Neural progenitor cell (in vitro differentiated cells): ENCODE data around the gene DDIT3. TPM values are rescaled to one million over a fixed set of nuclear protein-coding genes. Genes with fewer than 3 reads are reported as not detected.
"Not testable (repeated sequence)": the region's sequence is repeated elsewhere in the genome, so short reads cannot be mapped to it uniquely, and the experiment has no call there.

Experiments
- DNase-seq: peaks from one replicate; pipeline ENCODE4 v3.0.0-alpha.2; 2016; ENCODE audit warnings: low spot score
- H2AFZ ChIP-seq: fragments of 200-600 bp; sonication (generic); replicated peaks from 2 replicates; pipeline ENCODE4 v1.6.1; 2016; ENCODE audit warnings: antibody characterized with exemption
- H3F3A ChIP-seq: fragments of 200-600 bp; sonication (generic); 2 replicates; pipeline ENCODE4 v1.6.1; 2016; ENCODE audit warnings: antibody characterized with exemption, low read depth
- H3K27ac ChIP-seq: fragments of 200-600 bp; sonication (generic); 2 replicates; pipeline ENCODE4 v1.5.1; 2016; ENCODE audit warnings: mild to moderate bottlenecking
- H3K27me3 ChIP-seq: fragments of 200-600 bp; sonication (generic); 2 replicates; pipeline ENCODE4 v1.6.1; 2016; ENCODE audit warnings: mild to moderate bottlenecking, moderate library complexity
- H3K36me3 ChIP-seq: fragments of 200-600 bp; sonication (generic); 2 replicates; pipeline ENCODE4 v1.5.1; 2016
- H3K4me1 ChIP-seq: fragments of 200-600 bp; sonication (generic); 2 replicates; pipeline ENCODE4 v1.6.1; 2016; ENCODE audit warnings: mixed run types
- H3K4me2 ChIP-seq: fragments of 200-600 bp; sonication (generic); 2 replicates; pipeline ENCODE4 v1.6.1; 2016
- H3K4me3 ChIP-seq: fragments of 200-600 bp; sonication (generic); 2 replicates; pipeline ENCODE4 v1.5.1; 2016
- H3K79me2 ChIP-seq: fragments of 200-600 bp; sonication (generic); 2 replicates; pipeline ENCODE4 v1.6.1; 2016; ENCODE audit warnings: low read depth
- H3K9ac ChIP-seq: fragments of 200-600 bp; sonication (generic); 2 replicates; pipeline ENCODE4 v1.6.1; 2016
- H3K9me3 ChIP-seq: fragments of 200-600 bp; sonication (generic); 2 replicates; pipeline ENCODE4 v1.5.1; 2016; ENCODE audit warnings: low read depth
- H4K20me1 ChIP-seq: fragments of 200-600 bp; sonication (generic); 2 replicates; pipeline ENCODE4 v1.6.1; 2016; ENCODE audit warnings: low read depth
- H3K27ac Mint-ChIP-seq: 3 replicates; pipeline ENCODE4 v1.8.0; 2021; ENCODE audit warnings: mixed read lengths
- H3K27me3 Mint-ChIP-seq: 2 replicates; pipeline ENCODE4 v1.8.0; 2022; ENCODE audit warnings: low read depth, mild to moderate bottlenecking, inconsistent platforms, moderate library complexity, mixed read lengths; ENCODE audit not compliant: insufficient read depth
- H3K36me3 Mint-ChIP-seq: 3 replicates; pipeline ENCODE4 v1.8.0; 2021; ENCODE audit warnings: mixed read lengths
- H3K4me1 Mint-ChIP-seq: 3 replicates; pipeline ENCODE4 v1.8.0; 2021; ENCODE audit warnings: mixed read lengths
- H3K4me3 Mint-ChIP-seq: 3 replicates; pipeline ENCODE4 v1.8.0; 2021; ENCODE audit warnings: mild to moderate bottlenecking, moderate library complexity, mixed read lengths
- H3K9me3 Mint-ChIP-seq: 3 replicates; pipeline ENCODE4 v1.8.0; 2020; ENCODE audit warnings: mixed read lengths
- CTCF ChIP-seq: fragments of 200-600 bp; sonication (generic); IDR thresholded peaks from 2 replicates; pipeline ENCODE4 v1.5.1; 2017; ENCODE audit warnings: antibody characterized with exemption, mild to moderate bottlenecking
- EZH2 ChIP-seq: fragments of 200-600 bp; sonication (generic); IDR thresholded peaks from 2 replicates; pipeline ENCODE4 v1.6.1; 2017; ENCODE audit warnings: antibody characterized with exemption, mild to moderate bottlenecking, moderate library complexity
- EZH2phosphoT487 ChIP-seq: fragments of 200-600 bp; sonication (generic); IDR thresholded peaks from 2 replicates; pipeline ENCODE4 v1.6.1; 2017; ENCODE audit warnings: antibody characterized with exemption
- total RNA-seq: library from RNA; depleted of rRNA; stranded (reverse); fragments of >200 nt; gene quantifications from 2 replicates; pipeline ENCODE4 v1.2.3, GENCODE V29; 2015; ENCODE audit warnings: low replicate concordance

The DDIT3 gene
- total RNA-seq, 1 donor from 2014 or later, result 2.3 TPM

GRCh38 chr12:57515934-57516541, 4.3 kb downstream of the DDIT3 start:
- no peaks in the 10 kb centered on the region for H3K27me3 ChIP-seq
- no peak overlapping the region for H2AFZ ChIP-seq
- peaks cover 11% of the 10 kb centered on the region for H3K36me3 ChIP-seq
- Mint-ChIP-seq H3K27ac (peak overlapping the region; percentile 29), H3K27me3 (peaks cover 6% of the 10 kb centered on the region), H3K4me1 (peaks cover 18% of the 10 kb centered on the region), H3K36me3 (peaks cover 46% of the 10 kb centered on the region), H3K9me3 (no peaks in the 10 kb centered on the region), H3K4me3 (no peak overlapping the region)
- H3K9me3 ChIP-seq, result no peaks in the 10 kb centered on the region
- H3F3A ChIP-seq, result peaks cover 30% of the 10 kb centered on the region
- H3K27ac ChIP-seq, result no peak overlapping the region
- H3K9ac ChIP-seq, result no peak overlapping the region
- H3K79me2 ChIP-seq, result peaks cover 11% of the 10 kb centered on the region
- DNase-seq, result no peak
- H3K4me1 ChIP-seq, result peaks cover 12% of the 10 kb centered on the region
- H4K20me1 ChIP-seq, result peaks cover 24% of the 10 kb centered on the region
- no peak overlapping the region for H3K4me2 ChIP-seq
- no peak for TF ChIP-seq EZH2phosphoT487
- no peak for TF ChIP-seq EZH2
- no peak for TF ChIP-seq CTCF
- no peak overlapping the region for H3K4me3 ChIP-seq

DNA sequence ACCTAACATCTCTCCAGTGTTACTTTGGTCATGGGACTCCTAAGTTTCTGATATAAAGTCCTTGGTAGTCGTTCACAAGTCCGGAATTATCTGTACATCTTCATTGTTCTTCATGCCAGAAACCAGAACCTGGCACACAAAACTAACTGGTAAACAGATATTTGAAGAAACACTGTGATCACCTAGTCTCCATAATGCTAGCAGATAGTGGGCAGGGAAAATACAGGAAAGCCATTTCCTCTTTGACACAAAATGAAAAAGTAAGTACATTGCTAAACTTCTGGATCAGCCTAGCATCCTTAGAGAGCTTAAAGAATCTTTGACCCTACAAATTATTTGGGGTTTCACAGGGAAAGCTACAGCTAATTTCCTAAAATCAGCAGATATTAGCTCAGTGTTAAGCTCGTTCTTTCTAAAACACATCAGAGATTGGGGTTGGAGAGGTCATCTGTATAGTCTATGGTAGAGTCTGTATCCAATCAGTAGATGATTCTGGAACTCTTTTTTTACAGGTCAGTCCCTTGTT, 4.8 kb downstream of the DDIT3 start:
- peaks cover 12% of the 10 kb centered on the region for H3K4me1 ChIP-seq
- Mint-ChIP-seq H3K27ac (no peak overlapping the region), H3K4me1 (peaks cover 16% of the 10 kb centered on the region), H3K27me3 (peaks cover 6% of the 10 kb centered on the region), H3K4me3 (no peak overlapping the region), H3K9me3 (no peaks in the 10 kb centered on the region), H3K36me3 (peaks cover 46% of the 10 kb centered on the region)
- no peak for TF ChIP-seq EZH2phosphoT487
- TF ChIP-seq EZH2, result no peak
- TF ChIP-seq CTCF, result no peak
- peaks cover 11% of the 10 kb centered on the region for H3K36me3 ChIP-seq
- H3K4me3 ChIP-seq, result no peak overlapping the region
- peaks cover 11% of the 10 kb centered on the region for H3K79me2 ChIP-seq
- H3K27ac ChIP-seq, result no peak overlapping the region
- H3K27me3 ChIP-seq, result no peaks in the 10 kb centered on the region
- H3K9ac ChIP-seq, result no peak overlapping the region
- H3K9me3 ChIP-seq, result no peaks in the 10 kb centered on the region
- peaks cover 27% of the 10 kb centered on the region for H3F3A ChIP-seq
- DNase-seq, result no peak
- H3K4me2 ChIP-seq, result no peak overlapping the region
- no peak overlapping the region for H2AFZ ChIP-seq
- peaks cover 24% of the 10 kb centered on the region for H4K20me1 ChIP-seq

- Histone ChIP-seq H2AFZ (no peak overlapping the region), H3K4me2 (no peak overlapping the region), H3K79me2 (peaks cover 11% of the 10 kb centered on the region), H3K36me3 (peaks cover 11% of the 10 kb centered on the region), H3K4me1 (peaks cover 11% of the 10 kb centered on the region), H4K20me1 (peaks cover 21% of the 10 kb centered on the region), H3K27ac (no peak overlapping the region), H3K4me3 (no peak overlapping the region), H3K27me3 (no peaks in the 10 kb centered on the region), H3K9me3 (no peaks in the 10 kb centered on the region), H3K9ac (no peak overlapping the region), H3F3A (peaks cover 22% of the 10 kb centered on the region)
- H3K4me3 Mint-ChIP-seq, result no peak overlapping the region
- H3K36me3 Mint-ChIP-seq, result peaks cover 46% of the 10 kb centered on the region
- peaks cover 4% of the 10 kb centered on the region for H3K27me3 Mint-ChIP-seq
- peaks cover 14% of the 10 kb centered on the region for H3K4me1 Mint-ChIP-seq
- DNase-seq, result no peak
- no peaks in the 10 kb centered on the region for H3K9me3 Mint-ChIP-seq
- no peak overlapping the region for H3K27ac Mint-ChIP-seq
- TF ChIP-seq EZH2, result no peak
- TF ChIP-seq CTCF, result no peak
- no peak for TF ChIP-seq EZH2phosphoT487
Observed at GRCh38 chr12:57514720-57515407, 5.5 kb downstream of the DDIT3 start.

GRCh38 chr12:57514246-57514645, 6.1 kb downstream of the DDIT3 start:
- peaks cover 16% of the 10 kb centered on the region for H3F3A ChIP-seq
- H3K27ac Mint-ChIP-seq, H3K27me3 ChIP-seq, H3K27ac ChIP-seq, H2AFZ ChIP-seq, DNase-seq, H3K4me1 ChIP-seq, H3K4me2 ChIP-seq, H3K9me3 Mint-ChIP-seq, H3K27me3 Mint-ChIP-seq, H3K4me3 Mint-ChIP-seq, H3K4me3 ChIP-seq, H3K9me3 ChIP-seq, H3K9ac ChIP-seq: not testable (repeated sequence)
- H4K20me1 ChIP-seq, result peaks cover 14% of the 10 kb centered on the region
- H3K36me3 ChIP-seq, result peaks cover 11% of the 10 kb centered on the region
- peaks cover 11% of the 10 kb centered on the region for H3K79me2 ChIP-seq
- H3K4me1 Mint-ChIP-seq, result peaks cover 11% of the 10 kb centered on the region
- peaks cover 50% of the 10 kb centered on the region for H3K36me3 Mint-ChIP-seq

DNA sequence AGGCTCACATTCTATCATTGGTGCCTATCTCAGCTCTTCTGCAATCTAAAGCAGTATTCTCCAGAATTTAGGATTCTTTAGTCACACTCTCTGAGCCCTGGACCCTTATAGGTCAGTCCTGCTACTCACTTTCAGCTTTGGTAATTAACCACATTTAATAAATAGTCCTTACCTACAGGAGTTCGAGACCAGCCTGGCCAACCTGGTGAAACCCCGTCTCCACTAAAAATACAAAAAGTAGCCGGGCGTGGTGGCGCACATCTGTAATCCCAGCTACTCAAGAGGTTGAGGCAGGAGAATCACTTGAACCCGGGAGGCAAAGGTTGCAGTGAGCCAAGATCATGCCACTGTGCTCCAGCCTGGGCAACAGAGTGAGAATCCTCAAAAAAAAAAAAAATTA, 6.6 kb downstream of the DDIT3 start:
- H3K27ac Mint-ChIP-seq, H3K27me3 ChIP-seq, H3K4me2 ChIP-seq, H2AFZ ChIP-seq, H3K4me1 Mint-ChIP-seq, H4K20me1 ChIP-seq, H3K27me3 Mint-ChIP-seq, H3K9me3 Mint-ChIP-seq, H3K79me2 ChIP-seq, H3K4me3 Mint-ChIP-seq, H3K27ac ChIP-seq, H3F3A ChIP-seq, H3K4me3 ChIP-seq, H3K9me3 ChIP-seq, H3K4me1 ChIP-seq, DNase-seq, H3K9ac ChIP-seq: not testable (repeated sequence)
- peaks cover 14% of the 10 kb centered on the region for H3K36me3 ChIP-seq
- H3K36me3 Mint-ChIP-seq, result peaks cover 52% of the 10 kb centered on the region
